ENCODE results near the gene PPP1R15B.

The PPP1R15B gene

DNA sequence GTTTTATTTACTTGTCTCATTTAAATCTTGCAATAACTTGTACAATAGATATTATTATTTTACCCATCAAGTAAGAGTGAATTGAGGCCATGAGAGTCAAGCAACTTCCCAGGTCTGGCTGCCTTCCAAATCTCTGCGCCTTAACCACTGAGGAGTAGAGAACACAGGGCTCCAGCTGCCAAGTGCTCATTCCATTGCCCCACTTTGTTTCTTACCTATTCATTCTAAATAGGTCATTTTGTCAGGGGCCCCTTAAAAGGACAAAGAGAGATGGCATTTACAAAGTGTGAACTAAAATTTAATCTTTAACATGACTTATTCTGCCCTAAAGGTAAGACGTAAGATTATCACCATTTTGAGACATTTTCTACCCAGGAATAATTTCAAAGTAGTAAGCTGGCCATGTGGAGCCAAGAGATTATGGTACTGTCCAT, 3.5 kb downstream of the PPP1R15B start:
- peak; percentile 83 for DNase-seq (ENCODE audit: low read depth)
- H3K4me3 ChIP-seq (ENCODE audit: low read depth, low read length), result peak overlapping the region; percentile 88
- TF ChIP-seq, protein P1, sequence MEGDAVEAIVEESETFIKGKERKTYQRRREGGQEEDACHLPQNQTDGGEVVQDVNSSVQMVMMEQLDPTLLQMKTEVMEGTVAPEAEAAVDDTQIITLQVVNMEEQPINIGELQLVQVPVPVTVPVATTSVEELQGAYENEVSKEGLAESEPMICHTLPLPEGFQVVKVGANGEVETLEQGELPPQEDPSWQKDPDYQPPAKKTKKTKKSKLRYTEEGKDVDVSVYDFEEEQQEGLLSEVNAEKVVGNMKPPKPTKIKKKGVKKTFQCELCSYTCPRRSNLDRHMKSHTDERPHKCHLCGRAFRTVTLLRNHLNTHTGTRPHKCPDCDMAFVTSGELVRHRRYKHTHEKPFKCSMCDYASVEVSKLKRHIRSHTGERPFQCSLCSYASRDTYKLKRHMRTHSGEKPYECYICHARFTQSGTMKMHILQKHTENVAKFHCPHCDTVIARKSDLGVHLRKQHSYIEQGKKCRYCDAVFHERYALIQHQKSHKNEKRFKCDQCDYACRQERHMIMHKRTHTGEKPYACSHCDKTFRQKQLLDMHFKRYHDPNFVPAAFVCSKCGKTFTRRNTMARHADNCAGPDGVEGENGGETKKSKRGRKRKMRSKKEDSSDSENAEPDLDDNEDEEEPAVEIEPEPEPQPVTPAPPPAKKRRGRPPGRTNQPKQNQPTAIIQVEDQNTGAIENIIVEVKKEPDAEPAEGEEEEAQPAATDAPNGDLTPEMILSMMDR (conservative IDR thresholded peaks at IDR 0.05; ENCODE audit: low read depth, low read length), result no peak

DNA sequence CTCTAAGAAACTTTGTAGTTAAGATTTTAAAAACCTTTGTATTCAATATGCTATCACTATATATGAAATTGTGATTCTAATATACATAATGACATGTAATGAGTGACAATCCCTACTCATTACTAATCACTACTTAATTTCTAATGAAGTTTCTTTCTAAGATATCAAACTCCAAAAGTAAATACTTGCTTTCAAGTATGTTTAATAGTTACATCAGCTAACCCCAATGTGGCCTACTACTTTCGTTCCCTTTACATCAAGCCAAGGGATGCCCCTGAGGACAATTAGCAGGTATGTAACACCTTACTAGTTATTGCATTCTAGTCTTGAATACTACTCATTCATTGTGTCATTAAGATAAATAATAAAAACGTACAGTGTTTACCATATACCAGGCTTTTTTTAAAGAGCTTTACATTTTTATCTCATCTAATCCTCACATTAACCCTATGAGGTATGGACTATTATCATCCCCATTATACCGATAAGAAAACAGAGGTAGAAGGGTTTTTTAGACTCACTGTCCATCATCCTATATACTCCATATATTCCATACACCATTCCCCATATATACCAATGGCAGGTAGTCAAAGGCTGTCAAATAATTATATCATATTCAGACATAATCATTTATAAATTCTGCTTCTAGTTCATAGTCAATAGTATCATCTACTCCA, 4.2 kb downstream of the PPP1R15B start:
- TF ChIP-seq, protein P1 (conservative IDR thresholded peaks at IDR 0.05; ENCODE audit: low read depth, low read length), result no peak
- peak overlapping the region; percentile 88 for H3K4me3 ChIP-seq (ENCODE audit: low read depth, low read length)
- DNase-seq (ENCODE audit: low read depth), result no peak

DNA sequence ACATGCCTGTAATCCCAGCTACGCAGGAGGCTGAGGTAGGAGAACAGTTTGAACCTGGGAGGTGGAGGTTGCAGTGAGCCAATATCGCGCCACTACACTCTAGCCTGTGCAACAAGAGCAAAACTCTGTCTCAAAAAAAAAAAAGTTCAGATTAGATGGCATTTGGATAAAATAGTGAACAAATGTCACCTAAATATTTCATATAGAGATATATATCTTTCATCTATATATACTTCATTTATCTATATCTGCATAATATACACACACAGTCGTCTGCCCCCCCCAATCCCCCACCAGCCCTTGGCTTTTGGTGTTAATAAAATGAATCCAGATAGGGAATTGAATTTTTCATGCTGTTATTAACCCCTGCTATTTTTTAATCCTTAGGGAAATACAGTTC, 5.0 kb downstream of the PPP1R15B start:
- TF ChIP-seq, protein P1 (conservative IDR thresholded peaks at IDR 0.05; ENCODE audit: low read depth, low read length), result no peak
- no peak for DNase-seq (ENCODE audit: low read depth)
- H3K4me3 ChIP-seq (ENCODE audit: low read depth, low read length), result peak overlapping the region; percentile 88

DNA sequence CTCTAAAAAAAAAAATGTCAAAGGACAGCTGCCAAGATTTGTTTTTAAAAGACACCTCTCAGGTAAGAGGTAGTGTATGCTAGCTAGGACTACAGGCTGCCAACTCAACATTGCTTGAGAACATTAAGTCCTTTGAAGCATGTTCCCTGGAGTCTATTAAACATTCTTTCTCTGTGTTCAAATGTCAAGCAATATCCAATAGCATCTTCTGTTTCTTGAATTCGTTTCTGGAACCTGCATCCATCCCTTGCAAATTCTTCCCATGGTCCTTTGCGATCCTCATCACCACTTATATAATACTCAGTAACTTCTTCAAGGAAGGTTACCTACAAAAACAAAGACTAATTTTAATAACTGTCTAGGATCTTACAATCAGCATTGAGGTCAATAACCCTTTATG, 5.6 kb downstream of the PPP1R15B start:
- peak; percentile 28 for DNase-seq (ENCODE audit: low read depth)
- peak overlapping the region; percentile 17 for H3K4me3 ChIP-seq (ENCODE audit: low read depth, low read length)
- TF ChIP-seq, protein P1 (conservative IDR thresholded peaks at IDR 0.05; ENCODE audit: low read depth, low read length), result no peak

DNA sequence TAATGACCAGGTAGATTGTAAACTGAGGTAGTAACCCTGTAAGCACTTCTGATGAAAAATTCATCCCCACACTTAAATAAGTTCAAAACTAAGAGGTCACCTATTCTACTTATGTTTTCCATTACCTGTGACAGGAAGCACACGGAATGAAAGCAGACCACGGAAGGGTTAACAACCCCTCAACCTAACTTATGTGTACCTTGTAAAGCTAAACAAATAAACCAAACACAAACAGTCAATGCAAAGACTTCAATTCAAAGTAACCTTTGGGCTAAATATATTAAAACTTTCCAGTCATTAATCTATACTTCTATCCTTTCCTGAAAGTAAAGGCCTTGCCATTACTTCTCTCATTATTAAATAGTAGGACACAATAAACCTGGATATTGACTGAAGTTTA, 7.0 kb downstream of the PPP1R15B start:
- no peak for DNase-seq (ENCODE audit: low read depth)
- TF ChIP-seq, protein P1 (conservative IDR thresholded peaks at IDR 0.05; ENCODE audit: low read depth, low read length), result no peak
- H3K4me3 ChIP-seq (ENCODE audit: low read depth, low read length), result no peak overlapping the region

DNA sequence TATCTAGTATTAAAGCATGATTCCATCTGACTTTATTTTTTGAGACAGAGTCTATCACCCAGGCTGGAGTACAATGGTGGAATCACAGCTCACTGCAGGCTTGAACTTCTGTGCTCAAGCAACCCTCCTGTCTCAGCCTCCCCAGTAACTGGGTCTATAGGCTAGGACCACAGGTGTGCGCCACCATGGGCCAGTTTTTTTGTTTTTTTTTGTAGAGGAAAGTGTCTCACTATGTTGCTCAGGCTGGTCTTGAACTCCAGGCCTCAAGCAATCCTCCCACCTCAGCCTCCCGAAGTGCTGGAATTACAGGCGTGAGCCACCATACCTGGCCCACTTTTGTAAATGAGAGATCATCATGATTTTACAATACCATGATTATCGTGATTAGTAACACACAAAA, 9.2 kb downstream of the PPP1R15B start:
- DNase-seq (ENCODE audit: low read depth), result no peak
- no peak overlapping the region for H3K4me3 ChIP-seq (ENCODE audit: low read depth, low read length)
- TF ChIP-seq, protein P1 (conservative IDR thresholded peaks at IDR 0.05; ENCODE audit: low read depth, low read length), result no peak

DNA sequence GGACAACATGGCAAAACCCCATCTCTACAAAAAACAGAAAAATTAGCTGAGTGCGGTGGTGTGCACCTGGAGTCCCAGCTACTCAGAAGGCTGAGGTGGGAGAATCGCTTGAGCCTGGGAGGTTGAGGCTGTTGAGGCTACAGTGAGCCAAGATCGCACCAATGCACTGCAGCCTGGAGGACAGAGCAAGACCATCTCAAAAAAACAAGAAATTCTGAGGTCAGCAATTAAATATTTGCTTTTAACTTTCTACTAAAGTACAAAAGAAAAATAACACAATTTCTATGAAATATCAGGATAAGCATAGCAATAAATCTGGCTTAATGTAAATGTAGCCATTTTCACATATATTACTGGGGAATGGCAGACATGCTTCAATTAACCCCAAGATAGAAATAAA, 9.9 kb downstream of the PPP1R15B start:
- TF ChIP-seq, protein P1 (conservative IDR thresholded peaks at IDR 0.05; ENCODE audit: low read depth, low read length), result no peak
- no peak overlapping the region for H3K4me3 ChIP-seq (ENCODE audit: low read depth, low read length)
- DNase-seq (ENCODE audit: low read depth), result no peak
